Ectodermal cell (in vitro differentiated cells): ENCODE data around the gene TBATA.

Source experiments
- H3K27ac ChIP-seq: 2 replicates; pipeline ENCODE4 v1.7.0; 2013; ENCODE audit warnings: mild to moderate bottlenecking, low read depth, low read length; ENCODE audit not compliant: insufficient read depth, poor library complexity, severe bottlenecking
- H3K27me3 ChIP-seq: 2 replicates; pipeline ENCODE4 v1.7.0; 2013; ENCODE audit warnings: mild to moderate bottlenecking, low read length; ENCODE audit not compliant: insufficient read depth, control insufficient read depth, poor library complexity, severe bottlenecking
- H3K36me3 ChIP-seq: one replicate; pipeline ENCODE4 v1.7.0; 2013; ENCODE audit warnings: low read length; ENCODE audit not compliant: control insufficient read depth, insufficient read depth
- H3K4me1 ChIP-seq: one replicate; pipeline ENCODE4 v1.7.0; 2013; ENCODE audit warnings: low read length; ENCODE audit not compliant: control insufficient read depth, insufficient read depth
- H3K4me3 ChIP-seq: 2 replicates; pipeline ENCODE4 v1.7.0; 2013; ENCODE audit warnings: low read depth, low read length, control low read depth; ENCODE audit not compliant: insufficient read depth
- H3K9me3 ChIP-seq: 2 replicates; pipeline ENCODE4 v1.7.0; 2013; ENCODE audit warnings: mild to moderate bottlenecking, low read length, moderate library complexity; ENCODE audit not compliant: control insufficient read depth
- WGBS, 2 experiments: methylation state at CpG; one replicate each; pipeline ENCODE4 v1.1.7; 2013; ENCODE audit warnings: missing lambda C conversion rate in 2 of 2; 5-methylcytosine and 5-hydroxymethylcytosine counted together

Gene TBATA

DNA sequence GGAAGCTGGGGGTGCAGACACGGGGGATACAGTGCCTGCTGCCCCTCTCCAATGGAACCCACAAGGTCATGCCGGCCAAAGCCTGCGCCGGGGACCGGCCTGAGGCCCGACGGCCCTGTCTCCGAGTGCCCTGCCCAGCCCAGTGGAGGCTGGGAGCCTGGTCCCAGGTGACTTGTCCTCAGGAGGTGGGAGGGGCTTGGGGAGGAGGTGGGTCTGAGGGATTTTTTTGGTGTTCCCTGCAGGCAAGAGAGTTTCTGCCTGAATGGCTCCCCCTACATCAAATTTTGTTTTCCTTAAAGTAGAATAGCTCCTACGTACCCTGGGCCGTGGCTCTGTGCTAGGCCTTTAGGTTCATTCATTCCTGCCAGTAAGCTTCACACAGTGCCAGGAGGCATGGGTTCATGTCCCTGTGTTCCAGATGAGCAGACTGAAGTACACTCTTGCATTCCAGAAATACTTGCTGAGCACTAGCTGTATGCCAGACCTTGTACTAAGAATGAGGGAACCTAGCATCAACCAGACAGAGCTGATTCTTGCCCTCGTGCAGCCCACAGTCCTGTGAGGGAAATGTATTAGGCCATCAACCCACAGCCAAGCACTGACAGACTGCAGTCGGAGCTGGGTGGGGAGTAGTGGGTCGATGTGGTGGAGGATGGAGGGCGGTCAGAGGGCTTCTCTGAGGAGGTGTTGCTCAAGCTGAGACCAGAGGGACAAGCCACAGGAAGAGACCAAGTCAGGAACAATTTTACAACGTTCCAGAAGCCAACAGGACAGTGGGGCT, 31.1 kb downstream of the TBATA start:
- no peaks in the 10 kb centered on the region for H3K4me1 ChIP-seq
- no peaks in the 10 kb centered on the region for H3K27me3 ChIP-seq
- H3K27ac ChIP-seq = no peak overlapping the region
- 74% methylated on average over 15 of the region's 15 CpGs for WGBS, 2 experiments
- H3K36me3 ChIP-seq = no peaks in the 10 kb centered on the region
- no peak overlapping the region for H3K4me3 ChIP-seq
- no peaks in the 10 kb centered on the region for H3K9me3 ChIP-seq

DNA sequence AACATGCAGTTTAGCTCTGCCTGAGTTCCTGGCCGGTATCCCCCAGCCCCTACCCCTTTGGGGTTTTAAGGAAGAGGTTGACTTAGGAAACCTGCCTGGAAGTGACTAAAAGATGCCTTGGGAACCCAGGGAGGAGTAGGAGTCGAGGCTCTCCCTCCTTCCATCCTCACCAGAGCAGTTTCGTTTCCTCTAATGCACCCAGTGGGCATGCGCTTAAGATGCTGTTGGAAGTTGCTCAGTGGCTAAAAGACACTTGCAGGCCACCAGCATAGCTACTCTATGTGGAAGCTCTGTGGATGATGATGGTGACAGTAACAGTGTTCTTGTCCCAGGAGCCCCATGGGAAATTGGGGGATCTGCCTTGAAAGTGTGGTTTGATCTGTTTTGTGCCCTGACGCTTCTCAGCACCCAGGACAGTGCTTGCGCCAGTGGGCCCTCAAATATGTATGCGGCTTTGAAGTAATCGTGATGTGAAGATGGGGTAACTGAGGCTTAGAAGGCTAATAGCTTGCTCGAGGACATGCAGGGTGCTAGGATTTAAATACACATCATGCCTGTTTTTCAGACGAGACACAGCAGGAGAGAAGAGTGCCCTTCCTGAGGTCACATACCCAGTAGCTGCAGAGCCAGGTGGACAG, 32.0 kb downstream of the TBATA start:
- WGBS, 2 experiments = 89 to 94% methylated on average over 10 of the region's 10 CpGs
- Histone ChIP-seq H3K27me3 (no peaks in the 10 kb centered on the region), H3K9me3 (no peaks in the 10 kb centered on the region), H3K27ac (no peak overlapping the region), H3K4me3 (no peak overlapping the region), H3K36me3 (no peaks in the 10 kb centered on the region), H3K4me1 (no peaks in the 10 kb centered on the region)

DNA sequence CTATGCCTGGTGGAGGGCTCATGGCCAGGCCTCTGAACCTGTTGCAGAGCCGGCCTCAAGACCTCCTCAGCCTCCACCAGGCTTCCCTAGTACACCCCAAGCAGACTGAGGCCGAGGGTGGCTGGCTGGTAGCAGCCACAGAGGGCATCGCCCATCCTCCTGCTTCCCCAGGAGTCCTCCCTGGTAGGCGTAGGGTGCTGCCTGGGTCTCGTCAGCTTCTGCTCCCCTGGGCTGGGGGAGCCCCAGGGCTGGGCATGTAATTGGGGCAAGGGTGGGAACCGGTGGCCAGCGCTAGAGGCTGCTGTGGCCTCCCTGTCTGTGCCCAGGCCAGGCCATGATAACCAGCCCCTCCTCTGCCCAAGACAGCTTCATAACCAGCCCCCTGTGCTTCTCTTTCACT, 32.6 kb downstream of the TBATA start:
- Histone ChIP-seq H3K27ac (no peak overlapping the region), H3K36me3 (no peaks in the 10 kb centered on the region), H3K4me1 (no peaks in the 10 kb centered on the region), H3K4me3 (no peak overlapping the region), H3K9me3 (no peaks in the 10 kb centered on the region), H3K27me3 (no peaks in the 10 kb centered on the region)
- WGBS, 2 experiments = 93 to 99% methylated on average over 7 of the region's 7 CpGs

DNA sequence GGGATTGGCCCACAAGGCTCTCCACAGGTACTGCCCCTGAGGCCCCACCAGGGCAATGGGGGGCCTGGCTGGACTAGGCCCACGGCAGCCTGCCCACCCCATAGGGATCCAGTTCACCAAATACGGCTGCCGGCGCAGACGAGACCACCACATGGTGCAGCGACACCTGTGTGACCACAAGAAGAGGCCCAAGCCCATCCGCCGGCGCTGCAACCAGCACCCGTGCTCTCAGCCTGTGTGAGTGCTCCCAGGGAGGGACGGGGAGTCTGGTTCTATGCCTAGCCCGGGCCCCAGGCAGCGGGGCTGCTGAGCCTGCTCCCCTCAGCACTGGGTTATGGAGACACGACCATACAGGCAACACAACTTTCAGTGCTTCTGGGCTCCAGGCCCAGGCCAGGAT, 33.2 kb downstream of the TBATA start:
- H3K4me3 ChIP-seq = no peak overlapping the region
- no peaks in the 10 kb centered on the region for H3K4me1 ChIP-seq
- no peaks in the 10 kb centered on the region for H3K36me3 ChIP-seq
- H3K27me3 ChIP-seq = no peaks in the 10 kb centered on the region
- no peak overlapping the region for H3K27ac ChIP-seq
- no peaks in the 10 kb centered on the region for H3K9me3 ChIP-seq
- WGBS, 2 experiments = 94 to 95% methylated on average over 14 of the region's 14 CpGs

DNA sequence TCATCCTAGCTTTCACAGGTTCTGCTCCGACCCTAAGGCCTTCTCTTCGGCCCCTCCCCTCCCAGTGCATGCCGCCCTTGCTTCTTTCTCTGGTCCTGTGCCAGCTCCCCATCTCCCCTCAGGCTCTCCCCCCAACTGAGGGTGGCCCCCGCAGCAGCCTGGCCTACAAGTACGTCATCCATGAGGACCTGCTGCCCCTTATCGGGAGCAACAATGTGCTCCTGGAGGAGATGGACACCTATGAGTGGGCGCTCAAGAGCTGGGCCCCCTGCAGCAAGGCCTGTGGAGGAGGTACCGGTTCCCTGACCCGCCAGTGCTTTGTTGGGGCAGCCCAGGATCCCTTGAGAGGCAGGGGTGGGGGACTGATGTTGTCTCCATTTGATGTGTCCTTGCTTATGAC, 33.8 kb downstream of the TBATA start:
- Histone ChIP-seq H3K27ac (no peak overlapping the region), H3K9me3 (no peaks in the 10 kb centered on the region), H3K36me3 (no peaks in the 10 kb centered on the region), H3K27me3 (no peaks in the 10 kb centered on the region), H3K4me1 (no peaks in the 10 kb centered on the region), H3K4me3 (no peak overlapping the region)
- WGBS, 2 experiments = 93 to 94% methylated on average over 9 of the region's 9 CpGs

DNA sequence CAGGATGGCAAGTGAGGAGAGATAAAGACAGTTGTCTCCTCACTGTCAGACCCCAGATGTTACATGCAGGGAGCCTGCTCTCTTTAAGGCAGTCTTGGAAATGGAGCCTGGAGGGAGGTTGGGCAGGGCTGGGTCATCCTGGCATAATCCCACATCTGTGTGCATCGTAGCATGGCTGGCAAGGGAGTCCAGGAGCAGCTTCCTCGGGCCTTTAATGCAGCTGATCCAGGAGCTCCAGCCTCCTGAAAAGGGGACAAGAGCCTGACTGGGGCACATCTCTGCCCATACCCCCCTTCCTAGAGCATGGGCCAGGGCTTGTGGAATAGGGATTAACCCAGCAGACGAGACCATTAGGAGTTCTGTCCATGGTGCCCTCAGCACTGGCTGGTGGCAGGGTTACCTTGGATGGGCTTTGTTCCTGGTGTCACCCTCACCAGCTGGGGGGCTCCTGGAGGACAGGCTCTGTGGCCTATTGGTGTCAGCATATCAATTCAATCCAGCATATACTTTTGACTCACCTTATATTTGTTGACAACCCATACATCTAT, 34.9 kb downstream of the TBATA start:
- H3K4me3 ChIP-seq = no peak overlapping the region
- no peaks in the 10 kb centered on the region for H3K4me1 ChIP-seq
- H3K36me3 ChIP-seq = no peaks in the 10 kb centered on the region
- WGBS, 2 experiments = 58 to 61% methylated on average over 3 of the region's 3 CpGs
- H3K27me3 ChIP-seq = no peaks in the 10 kb centered on the region
- no peaks in the 10 kb centered on the region for H3K9me3 ChIP-seq
- H3K27ac ChIP-seq = no peak overlapping the region

DNA sequence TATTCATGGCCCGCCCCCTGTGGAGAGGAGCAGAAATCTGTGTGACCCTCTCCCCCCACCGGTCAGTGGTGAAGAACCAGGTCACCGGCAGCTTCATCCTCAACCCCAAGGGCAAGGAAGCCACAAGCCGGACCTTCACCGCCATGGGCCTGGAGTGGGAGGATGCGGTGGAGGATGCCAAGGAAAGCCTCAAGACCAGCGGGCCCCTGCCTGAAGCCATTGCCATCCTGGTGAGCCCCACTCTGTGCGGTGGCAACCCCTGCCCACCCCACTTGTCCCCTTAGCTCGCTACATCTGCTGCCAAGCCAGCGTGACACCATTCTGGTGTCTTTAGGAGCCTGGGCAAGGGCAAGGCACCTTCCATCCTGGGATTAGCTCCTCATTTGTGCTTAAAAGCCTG, 35.4 kb downstream of the TBATA start:
- H3K4me3 ChIP-seq = no peak overlapping the region
- no peaks in the 10 kb centered on the region for H3K27me3 ChIP-seq
- no peaks in the 10 kb centered on the region for H3K4me1 ChIP-seq
- no peaks in the 10 kb centered on the region for H3K36me3 ChIP-seq
- no peak overlapping the region for H3K27ac ChIP-seq
- WGBS, 2 experiments = 91 to 95% methylated on average over 10 of the region's 10 CpGs
- no peaks in the 10 kb centered on the region for H3K9me3 ChIP-seq

DNA sequence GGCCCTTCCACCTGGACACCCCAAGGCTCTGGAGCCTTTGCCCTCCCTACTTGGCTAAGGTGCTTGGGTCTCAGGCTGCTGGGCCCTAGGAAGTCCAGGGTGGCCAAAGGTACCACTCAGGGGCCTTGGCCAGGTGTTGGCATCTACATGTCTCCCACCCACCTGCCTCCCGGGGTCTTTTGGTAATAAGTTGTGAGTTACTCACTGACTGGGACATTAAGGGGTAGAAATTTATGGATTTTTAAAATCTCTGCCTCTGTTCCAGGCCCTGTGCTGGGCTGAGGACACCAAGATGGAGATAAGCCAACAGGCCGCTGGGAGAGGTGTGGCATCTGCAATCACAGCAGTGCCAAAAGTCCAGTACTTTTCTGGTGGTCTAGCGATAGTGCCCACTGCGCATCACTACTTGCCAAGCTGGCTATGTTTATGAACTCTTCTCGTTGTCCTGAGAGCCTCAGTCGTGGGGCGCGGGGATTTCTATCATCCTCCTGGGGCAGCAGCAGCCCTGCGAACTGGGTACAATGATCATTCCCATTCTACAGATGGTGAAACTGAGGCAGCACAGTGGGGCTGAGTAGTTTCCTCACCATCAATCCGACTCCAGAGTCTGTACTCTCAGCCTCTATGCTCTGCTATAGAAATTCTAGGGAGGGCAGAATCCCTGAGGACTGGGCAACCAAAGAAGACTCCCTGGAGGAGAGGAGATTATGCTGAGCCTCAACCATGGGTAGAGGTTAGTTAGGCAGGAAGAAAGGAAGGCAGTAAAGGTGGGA, 36.2 kb downstream of the TBATA start:
- 94 to 95% methylated on average over 10 of the region's 10 CpGs for WGBS, 2 experiments
- no peaks in the 10 kb centered on the region for H3K36me3 ChIP-seq
- no peaks in the 10 kb centered on the region for H3K9me3 ChIP-seq
- no peak overlapping the region for H3K27ac ChIP-seq
- H3K4me3 ChIP-seq = no peak overlapping the region
- H3K27me3 ChIP-seq = no peaks in the 10 kb centered on the region
- H3K4me1 ChIP-seq = no peaks in the 10 kb centered on the region

DNA sequence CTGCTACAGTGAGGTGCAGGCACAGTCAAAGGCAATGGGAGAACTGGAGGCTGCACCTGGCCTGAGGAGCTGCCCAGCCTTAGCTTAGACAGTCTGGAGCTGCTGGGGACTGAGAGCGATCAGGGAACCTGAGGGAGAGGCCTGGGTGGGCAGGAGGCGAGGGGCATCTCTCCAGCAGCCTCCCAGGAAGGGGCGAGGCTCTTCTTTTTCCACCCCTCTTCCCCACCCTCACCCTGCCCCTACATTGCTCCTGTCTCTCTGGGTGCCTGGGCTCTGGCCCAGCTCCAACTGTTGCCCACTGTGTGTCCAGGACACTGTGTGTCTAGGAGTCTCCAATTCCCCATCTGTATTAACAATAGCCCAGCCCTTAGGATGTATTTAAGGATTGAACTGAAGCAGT, 36.9 kb downstream of the TBATA start:
- Histone ChIP-seq H3K4me1 (no peaks in the 10 kb centered on the region), H3K27ac (no peak overlapping the region), H3K36me3 (no peaks in the 10 kb centered on the region), H3K27me3 (no peaks in the 10 kb centered on the region), H3K9me3 (no peaks in the 10 kb centered on the region), H3K4me3 (no peak overlapping the region)
- 91 to 92% methylated on average over 2 to 3 of the region's 3 CpGs for WGBS, 2 experiments
